LNCaP clone FGC (cell line): ENCODE results near the gene MED26.
A peak's percentile ranks its signal among the peaks of the same experiment; 100 is the strongest.

ENCODE experiments used
- DNase-seq: peaks from one replicate; pipeline ENCODE4 v3.0.0-alpha.2; 2011; ENCODE audit warnings: low read depth
- H3K4me3 ChIP-seq: 2 replicates; pipeline ENCODE4 v1.5.1; 2011; ENCODE audit warnings: mild to moderate bottlenecking, low read depth, low read length, control low read depth
- CTCF ChIP-seq: IDR thresholded peaks from 2 replicates; pipeline ENCODE4 v1.5.1; 2012; ENCODE audit warnings: mild to moderate bottlenecking; ENCODE audit not compliant: control insufficient read depth, insufficient read depth; ENCODE audit errors: extremely low read depth

The MED26 gene

GRCh38 chr19:16575861-16576689 is 51.9 kb downstream of the MED26 start:
- no peak overlapping the region for H3K4me3 ChIP-seq
- TF ChIP-seq CTCF: no peak
- DNase-seq: no peak

- no peak overlapping the region for H3K4me3 ChIP-seq
- no peak for DNase-seq
- TF ChIP-seq CTCF: no peak
Measured at GRCh38 chr19:16575282-16575681, 52.7 kb downstream of the MED26 start.

- TF ChIP-seq CTCF: no peak
- peak overlapping the region; percentile 82 for H3K4me3 ChIP-seq
- DNase-seq: no peak
Measured at GRCh38 chr19:16573925-16574324, 54.1 kb downstream of the MED26 start.

GRCh38 chr19:16573296-16573695 is 54.7 kb downstream of the MED26 start:
- no peak for TF ChIP-seq CTCF
- peak overlapping the region; percentile 82 for H3K4me3 ChIP-seq
- no peak for DNase-seq

GRCh38 chr19:16572332-16573211 is 55.4 kb downstream of the MED26 start, which contains the start of gene SLC35E1:
TSS of gene SLC35E1 (minus strand) at chr19:16572415. CDS start at chr19:16572364, 51 bp downstream.
- peak within 1 kb of the TSS; percentile 82 for H3K4me3 ChIP-seq
- DNase-seq: peak; percentile 92
- TF ChIP-seq CTCF: no peak

- TF ChIP-seq CTCF: no peak
- peak overlapping the region; percentile 75 for H3K4me3 ChIP-seq
- no peak for DNase-seq
Measured at GRCh38 chr19:16571822-16572331, 56.1 kb downstream of the MED26 start.
